HG02798 (cell line): ENCODE measurements around the gene DHH.
"Not testable (repeated sequence)": the region's sequence is repeated elsewhere in the genome, so short reads cannot be mapped to it uniquely, and the experiment has no call there.

Experiments
- ATAC-seq: cut with Tn5 transposase; IDR thresholded peaks from one replicate; pipeline ENCODE4 v1.9.1; 2021; ENCODE audit warnings: mild to moderate bottlenecking; ENCODE audit not compliant: unreplicated experiment, poor library complexity

Gene DHH

GRCh38 chr12:49094160-49094974 lies at the start of gene DHH:
Gene DHH, minus strand, starts transcription at chr12:49094801. Its CDS starts 289 bp downstream, at chr12:49094512.
- ATAC-seq, result no peak

- ATAC-seq, result no peak
These were observed 49.8 kb upstream of the DHH start for GRCh38 chr12:49144384-49144783.

- no peak for ATAC-seq
These were observed 44.4 kb upstream of the DHH start for GRCh38 chr12:49138999-49139398.

- ATAC-seq, result no peak
These were observed 44.0 kb upstream of the DHH start for GRCh38 chr12:49138587-49138986.

- ATAC-seq, result no peak
These were observed 42.9 kb upstream of the DHH start for GRCh38 chr12:49137476-49137875.

- ATAC-seq, result not testable (repeated sequence)
These were observed 42.4 kb upstream of the DHH start for GRCh38 chr12:49136997-49137396.

GRCh38 chr12:49133590-49133989 lies 39.0 kb upstream of the DHH start:
- no peak for ATAC-seq

- ATAC-seq, result no peak
These were observed 38.4 kb upstream of the DHH start for GRCh38 chr12:49133014-49133413.

GRCh38 chr12:49131894-49132461 lies 37.4 kb upstream of the DHH start:
- ATAC-seq, result no peak

GRCh38 chr12:49131051-49131893 lies 36.7 kb upstream of the DHH start, which contains the start of gene TUBA1B:
Gene TUBA1B, minus strand, starts transcription at chr12:49131395. Its CDS starts 95 bp downstream, at chr12:49131300.
- ATAC-seq, result peak; percentile 75

GRCh38 chr12:49130151-49131050 lies 35.8 kb upstream of the DHH start:
- peak; percentile 56 for ATAC-seq

- ATAC-seq, result no peak
These were observed 34.9 kb upstream of the DHH start for GRCh38 chr12:49129332-49130150.

GRCh38 chr12:49127971-49128370 lies 33.4 kb upstream of the DHH start:
- ATAC-seq, result not testable (repeated sequence)

GRCh38 chr12:49126852-49127763 lies 32.5 kb upstream of the DHH start:
- ATAC-seq, result no peak

GRCh38 chr12:49121047-49121696 lies 26.6 kb upstream of the DHH start:
- ATAC-seq, result no peak

GRCh38 chr12:49111206-49111605 lies 16.6 kb upstream of the DHH start:
- ATAC-seq, result no peak

GRCh38 chr12:49110464-49111155 lies 16.0 kb upstream of the DHH start, which contains the start of gene LMBR1L:
Gene LMBR1L, minus strand, starts transcription at chr12:49110847. Its CDS starts 292 bp downstream, at chr12:49110555.
- peak; percentile 99 for ATAC-seq
